Ureter (tissue), 1 donor: ENCODE measurements around the gene PID1. TPM values are rescaled to one million over a fixed set of nuclear protein-coding genes. Genes with fewer than 3 reads are reported as not detected.

Source experiments
- DNase-seq: peaks from one replicate; pipeline ENCODE4 v3.0.0-alpha.2; 2020; ENCODE audit warnings: low spot score
- total RNA-seq: library from RNA; stranded (reverse); gene quantifications from one replicate; pipeline ENCODE4 v1.2.4, GENCODE V29; 2023
- donor health status: DM: yes; HTN: yes; CAD: no.

PID1 gene
- total RNA-seq, 1 donor from 2014 or later, result 25.8 TPM

DNA sequence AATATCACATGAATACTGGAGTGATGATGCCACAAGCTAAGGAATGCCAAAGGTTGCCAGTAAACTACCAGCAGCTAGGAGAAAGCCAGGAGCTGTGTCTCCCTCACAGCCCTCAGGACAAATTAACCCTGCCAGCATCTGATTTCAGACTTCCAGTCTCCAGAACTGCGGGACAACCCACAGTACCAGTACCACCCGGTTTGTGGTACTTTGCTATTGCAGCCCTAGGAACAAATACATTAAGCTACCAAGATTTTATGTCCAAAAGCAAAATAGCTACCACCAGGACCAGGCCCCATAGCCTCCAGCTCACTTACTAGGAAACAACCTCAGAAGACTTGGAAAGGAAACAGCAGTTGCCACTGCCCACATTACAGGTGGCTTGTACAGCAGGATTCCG is 10.0 kb downstream of the PID1 start:
- DNase-seq, result no peak

DNA sequence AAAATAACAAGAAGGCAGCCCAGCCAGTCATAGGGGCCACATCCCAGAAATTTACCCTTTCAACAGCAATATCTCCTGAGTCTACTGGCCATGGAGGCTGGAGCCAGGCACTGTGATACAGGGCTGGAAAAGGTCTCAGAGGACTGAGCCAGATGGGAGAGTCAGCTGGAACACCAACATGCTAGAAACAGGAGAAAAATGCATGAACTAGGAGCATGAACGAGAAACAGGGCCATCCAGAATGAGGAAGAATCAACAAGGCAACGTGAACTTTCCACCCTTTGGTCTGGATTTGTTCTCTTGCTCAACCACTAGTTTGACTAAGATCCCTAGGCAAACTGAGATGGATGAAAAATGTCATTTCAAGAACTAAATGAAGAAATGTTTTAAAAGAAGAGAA is 13.1 kb downstream of the PID1 start:
- DNase-seq, result no peak

DNA sequence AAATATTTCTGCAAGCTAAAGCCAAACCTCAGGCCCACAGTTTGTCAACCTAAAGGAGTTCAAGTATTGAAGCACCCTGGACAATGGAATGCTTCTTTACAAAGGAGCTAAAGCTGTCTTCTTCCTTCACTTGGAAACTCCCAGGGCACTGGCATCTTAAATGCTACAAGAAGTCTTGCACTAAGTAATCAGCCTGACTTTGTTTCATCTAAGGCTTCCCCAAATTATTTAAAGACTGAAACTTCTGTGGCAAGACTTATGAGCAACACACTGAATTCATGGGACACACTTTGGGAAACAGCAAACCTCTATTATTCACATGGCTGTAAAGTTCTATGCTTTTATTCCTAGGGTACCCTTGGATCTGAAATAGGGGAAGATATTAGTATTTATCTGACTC is 14.7 kb downstream of the PID1 start:
- no peak for DNase-seq

DNA sequence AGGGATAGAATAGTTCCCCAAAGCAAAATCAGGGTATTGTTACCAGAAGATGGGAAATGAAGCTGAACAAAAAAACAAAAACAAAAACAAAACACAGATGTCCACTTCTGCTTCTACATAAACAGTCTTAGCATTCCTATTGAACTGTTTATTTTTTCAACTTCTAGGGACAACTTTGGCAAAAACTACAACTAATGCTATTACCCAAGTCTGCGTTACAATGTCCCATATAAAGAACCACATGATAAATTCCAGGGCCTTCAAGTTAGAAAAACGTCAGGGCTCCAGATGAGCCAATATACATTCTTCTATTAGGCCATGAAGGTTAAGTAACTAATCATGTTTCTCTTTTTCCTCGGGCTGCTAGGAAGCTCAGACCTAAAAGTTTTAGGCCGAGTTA is 16.9 kb downstream of the PID1 start:
- DNase-seq, result no peak

DNA sequence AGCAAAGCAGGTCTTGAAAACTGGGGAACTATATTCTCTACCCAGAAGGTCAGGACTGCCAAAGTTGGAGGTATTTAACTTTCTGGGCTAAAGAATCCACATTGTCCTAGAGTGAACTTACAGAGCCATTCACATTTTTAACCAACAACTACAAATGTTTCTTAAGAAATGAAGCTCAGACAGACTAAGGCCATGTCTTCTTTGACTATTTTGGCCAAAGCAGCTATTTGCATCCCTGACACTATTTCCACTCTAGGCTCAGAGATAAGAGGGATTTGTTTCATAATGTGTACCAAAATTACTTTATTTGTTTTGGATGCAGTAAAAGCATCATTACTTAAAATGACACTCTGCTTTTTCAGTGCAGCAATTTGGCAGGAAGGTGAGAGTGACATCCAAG is 18.1 kb downstream of the PID1 start:
- DNase-seq, result no peak

DNA sequence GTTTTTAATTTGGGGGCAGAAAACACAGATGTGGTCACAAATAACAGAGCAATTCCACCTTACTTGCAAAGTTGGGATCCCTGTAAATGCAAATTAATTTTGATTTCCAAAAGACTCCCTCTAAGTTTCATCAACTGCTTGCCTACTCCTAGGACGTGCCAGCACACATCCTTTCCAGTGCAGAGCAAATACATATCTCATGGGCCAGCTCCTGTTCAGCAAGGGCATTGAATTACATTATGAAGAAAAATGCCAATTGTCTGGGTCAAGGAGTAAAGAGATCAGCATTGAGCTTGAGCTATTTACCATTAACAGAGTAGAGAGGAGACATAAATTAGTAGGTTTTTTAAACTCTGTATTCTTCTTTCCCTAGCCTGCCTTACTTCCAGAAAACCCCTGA is 18.8 kb downstream of the PID1 start:
- no peak for DNase-seq

DNA sequence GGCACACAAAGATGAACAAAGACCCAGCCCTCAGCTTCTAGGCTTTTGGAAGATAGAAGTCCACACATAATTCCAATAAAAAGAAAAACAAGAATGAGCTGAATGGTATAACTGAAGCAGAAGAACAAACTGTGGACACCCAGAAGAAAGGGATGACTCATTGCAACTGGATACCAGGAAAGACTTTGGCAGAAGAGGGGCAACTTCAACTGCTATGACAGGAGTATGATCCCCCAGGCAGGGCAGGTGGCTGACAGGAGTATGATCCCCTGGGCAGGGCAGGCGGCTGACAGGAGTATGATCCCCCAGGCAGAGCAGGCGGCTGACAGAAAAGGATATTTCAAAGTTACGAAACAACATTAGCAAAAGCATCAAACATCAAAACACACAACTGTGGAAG is 21.6 kb downstream of the PID1 start:
- DNase-seq, result no peak

DNA sequence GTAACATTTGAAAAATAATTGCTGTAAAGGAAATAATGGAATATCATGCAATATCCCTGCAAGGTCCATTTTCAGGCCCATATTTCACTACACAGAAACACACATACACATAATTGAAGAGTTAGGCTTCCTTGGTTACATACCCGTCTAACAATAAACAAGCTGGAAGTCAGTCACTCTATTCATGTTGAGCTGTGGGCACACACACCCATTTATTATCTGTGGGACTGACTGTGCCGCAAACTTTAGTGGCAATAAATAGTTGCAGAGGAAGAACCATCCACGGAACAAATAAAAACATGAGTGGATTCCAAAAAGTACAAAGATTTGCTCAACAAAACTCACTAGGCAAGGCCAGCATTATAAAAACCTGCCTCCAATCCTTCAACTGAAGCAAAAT is 24.8 kb downstream of the PID1 start:
- DNase-seq, result no peak

DNA sequence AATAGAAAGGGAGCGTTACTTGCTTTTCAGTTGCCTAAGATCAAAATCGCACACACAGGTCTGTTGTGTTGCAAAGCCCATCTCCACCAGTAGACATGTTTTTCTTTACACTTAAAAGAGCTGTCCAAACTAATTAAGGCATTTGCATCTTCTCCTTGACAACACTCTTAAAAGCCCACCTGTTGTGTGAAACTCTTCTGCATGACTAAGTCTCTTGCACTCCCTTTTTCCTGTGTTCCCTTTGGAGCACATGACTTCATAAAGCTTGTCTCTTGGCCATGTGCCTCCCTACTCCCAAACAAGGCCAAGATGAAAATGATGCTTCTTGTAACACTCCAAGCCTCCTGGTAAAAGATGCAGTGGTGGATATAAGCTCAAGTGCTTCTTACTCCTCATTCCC is 26.1 kb downstream of the PID1 start:
- no peak for DNase-seq

DNA sequence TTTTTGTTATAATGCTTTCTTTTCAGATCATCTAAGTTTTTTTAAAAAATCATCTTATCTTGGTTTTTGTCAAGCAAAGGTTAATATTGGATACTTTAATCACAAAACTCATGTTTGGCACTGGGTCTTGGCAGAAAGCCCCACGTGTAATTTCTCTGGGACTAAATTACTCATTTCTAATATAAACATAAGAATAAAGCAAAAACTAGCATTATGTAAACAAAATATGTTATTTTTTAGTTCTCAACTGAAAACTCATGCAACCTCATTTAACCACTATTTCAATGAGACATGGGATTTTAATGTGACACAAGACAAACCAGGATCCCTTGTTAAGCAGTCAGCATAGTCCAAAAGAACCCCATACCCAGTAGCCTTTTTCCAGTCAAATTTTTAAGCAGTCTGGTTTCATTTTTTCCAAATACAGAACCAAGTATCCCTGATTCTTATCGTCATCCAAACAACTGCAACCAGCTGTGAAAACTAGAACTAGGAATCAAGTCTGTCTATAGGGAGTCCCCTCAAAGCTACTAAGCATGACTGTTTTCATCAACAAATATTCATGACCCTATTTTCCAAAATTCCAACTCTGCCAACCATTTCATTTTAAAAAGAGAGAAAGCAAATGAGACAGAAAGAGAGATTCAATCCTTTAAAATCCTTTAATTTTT is 27.1 kb downstream of the PID1 start:
- no peak for DNase-seq

DNA sequence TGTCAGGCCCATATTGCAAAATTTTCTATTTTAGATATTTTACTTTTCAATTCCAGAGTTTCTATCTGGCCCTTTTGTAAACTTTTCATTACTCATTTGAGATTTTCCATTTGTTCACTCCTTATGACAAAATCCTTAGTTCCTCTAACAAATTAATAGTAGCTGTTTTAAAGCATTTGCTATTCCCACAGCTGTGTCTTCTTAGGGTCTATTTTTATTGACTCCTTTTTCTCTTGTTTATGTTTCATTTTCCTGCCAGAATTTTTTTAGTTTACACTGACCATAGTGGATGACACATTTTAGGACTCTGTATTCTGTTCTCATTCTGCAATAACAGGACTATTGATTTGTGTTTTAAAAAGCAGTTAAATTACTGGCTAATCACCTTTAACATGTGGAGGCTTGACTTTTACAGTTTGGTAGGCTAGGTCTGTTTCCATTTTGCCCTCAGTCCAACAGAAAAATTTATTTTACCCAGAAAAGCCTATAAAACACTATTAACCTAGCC is 30.0 kb downstream of the PID1 start:
- DNase-seq, result no peak

DNA sequence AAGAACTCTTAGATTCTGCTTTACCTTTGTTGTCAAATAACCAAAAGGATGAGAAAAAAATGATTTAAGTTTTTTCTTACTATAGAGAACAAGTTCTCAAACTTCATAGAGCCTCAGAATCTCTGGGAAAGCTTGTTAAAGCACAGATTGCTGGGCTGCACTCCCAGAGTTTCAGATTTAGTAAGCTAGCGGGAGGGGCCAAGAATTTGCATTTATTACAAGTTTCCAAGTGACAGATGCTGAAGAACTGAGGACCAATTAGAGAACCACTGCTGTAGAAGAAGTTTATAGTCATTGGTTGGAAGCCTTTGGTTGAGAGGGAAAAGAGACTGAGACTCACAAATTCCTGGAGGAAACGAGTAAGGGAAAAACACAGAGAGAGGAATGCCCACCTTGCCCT is 32.1 kb downstream of the PID1 start:
- no peak for DNase-seq

DNA sequence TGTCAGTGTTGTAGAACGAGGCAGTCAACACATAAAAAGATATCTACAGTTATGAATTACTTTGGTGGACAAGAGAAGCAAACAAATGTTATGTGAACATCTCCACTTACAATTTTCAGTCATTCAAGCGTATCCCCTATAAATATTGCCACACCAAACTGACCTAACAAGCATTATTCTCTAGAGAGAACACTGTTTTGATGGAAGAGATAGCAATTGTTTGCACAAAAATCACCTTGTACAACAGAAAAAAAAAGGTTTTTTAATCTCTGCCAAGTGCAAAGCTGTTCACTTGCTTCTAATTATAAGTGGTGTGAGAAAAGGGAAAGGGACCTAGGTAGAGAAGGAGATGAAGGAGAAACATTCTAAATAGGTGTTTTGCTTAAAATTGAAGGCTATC is 33.8 kb downstream of the PID1 start:
- no peak for DNase-seq

DNA sequence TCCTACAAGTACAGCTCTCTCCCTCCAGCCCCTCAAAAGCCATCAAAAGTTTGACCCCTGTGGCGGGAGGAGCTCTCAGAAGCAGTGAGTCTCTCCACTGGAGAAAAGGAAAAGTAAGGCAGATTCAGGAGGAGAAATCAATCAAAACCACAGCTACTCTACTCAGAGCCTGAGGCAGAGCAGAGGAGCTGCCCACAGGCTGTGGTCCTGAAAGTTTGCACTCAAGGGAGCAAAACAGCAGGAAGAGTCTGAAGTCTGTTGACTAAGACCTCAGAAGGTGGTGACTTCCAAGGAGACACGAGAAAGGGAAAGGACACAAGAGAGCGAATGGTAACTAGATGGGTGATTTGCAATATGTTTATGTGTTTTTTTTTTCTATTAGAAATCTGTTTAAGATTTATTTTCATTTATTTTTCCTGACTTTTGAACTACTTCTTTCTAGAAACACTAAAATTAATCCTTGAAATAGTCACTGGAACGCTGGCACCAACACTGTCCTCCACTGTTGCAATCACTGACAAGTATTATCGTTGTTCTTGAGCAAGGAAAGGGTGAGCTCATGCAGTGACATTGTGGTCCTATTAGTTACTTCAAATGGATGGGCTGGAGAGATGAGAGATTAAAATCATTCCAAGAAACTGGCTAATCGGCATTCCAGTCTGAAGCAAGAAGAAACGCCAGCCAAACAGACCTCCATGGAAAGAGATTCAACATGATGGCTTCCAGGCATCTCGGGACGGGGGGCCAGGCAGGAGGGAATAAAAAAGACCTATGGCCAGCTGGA is 35.8 kb downstream of the PID1 start:
- DNase-seq, result no peak

DNA sequence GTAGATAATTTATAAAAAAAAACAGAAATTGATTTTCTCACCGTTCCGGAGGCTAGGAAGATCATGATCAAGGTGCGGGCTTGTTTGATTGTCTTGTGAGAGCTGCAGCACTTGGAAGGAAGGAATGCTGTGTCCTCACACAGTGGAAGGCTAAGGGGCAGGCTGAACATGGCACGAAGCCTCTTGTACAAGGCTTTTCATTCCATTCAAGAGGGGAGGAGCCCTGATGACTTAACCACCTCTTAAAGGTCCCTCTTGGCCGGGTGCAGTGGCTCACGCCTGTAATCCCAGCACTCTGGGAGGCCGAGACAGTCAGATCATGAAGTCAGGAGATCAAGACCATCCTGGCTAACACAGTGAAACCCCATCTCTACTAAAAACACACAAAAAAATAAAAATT is 39.2 kb downstream of the PID1 start:
- no peak for DNase-seq

DNA sequence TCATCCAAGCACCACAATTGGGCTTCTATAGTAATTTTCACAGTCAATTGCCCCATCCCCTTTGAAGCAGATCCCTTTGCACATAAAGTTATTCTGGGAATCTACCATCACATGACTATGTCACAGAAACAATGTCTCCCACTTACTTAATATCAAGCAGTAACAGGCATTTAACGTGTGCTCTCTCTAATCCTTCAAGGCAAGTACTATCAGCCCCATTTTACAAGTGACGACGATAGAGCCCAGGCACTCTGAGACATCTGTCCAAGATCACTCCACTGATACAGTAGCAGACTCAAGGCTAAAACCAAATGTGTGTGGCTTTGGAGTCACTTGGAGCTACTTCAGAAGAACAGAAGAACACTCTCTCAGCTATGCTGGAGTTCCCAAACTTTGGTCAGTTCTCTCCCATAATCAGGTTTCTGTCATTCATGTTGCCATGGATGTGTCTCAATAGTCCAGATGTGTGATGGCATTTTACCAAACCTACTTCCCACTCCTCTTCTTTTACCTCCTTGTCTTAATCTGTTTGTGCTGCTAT is 39.7 kb downstream of the PID1 start:
- DNase-seq, result no peak

DNA sequence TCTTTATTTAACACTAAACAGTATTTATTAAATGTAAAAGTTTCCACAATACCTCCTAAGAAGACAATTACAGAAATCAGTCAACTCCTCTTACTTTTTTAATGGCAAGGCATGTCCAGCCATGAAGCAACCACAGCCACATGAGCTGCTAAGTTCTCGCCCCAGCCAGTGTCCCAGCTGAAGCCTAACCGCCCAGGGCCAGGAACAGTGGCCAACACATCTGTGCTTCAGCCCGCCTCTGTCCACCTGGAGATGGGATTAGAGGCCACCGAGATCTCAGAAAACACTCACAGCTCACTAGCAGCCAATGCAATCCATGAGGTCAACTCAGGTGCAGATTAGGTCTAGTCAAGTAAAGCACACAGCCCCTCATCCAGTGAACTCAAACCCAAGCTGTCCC is 40.2 kb downstream of the PID1 start:
- DNase-seq, result no peak

DNA sequence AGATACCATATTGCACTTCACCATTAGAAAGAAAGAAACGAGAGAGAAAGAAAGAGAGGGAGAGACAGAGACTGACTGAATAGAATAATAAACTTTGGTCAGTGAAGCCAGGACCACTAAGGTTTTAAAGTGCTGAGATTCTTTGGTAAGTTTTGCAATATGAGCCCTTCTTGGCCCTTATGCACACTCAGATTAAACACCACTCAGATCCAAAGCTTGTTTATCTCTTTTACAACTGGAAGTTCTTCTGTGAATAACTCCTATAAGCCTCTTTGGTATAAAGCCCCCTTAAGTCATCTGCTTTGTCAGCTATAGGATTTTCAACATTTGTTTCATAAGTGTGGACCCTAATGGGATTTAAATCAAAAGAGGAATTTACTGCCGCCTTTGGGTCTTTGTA is 40.8 kb downstream of the PID1 start:
- DNase-seq, result no peak

DNA sequence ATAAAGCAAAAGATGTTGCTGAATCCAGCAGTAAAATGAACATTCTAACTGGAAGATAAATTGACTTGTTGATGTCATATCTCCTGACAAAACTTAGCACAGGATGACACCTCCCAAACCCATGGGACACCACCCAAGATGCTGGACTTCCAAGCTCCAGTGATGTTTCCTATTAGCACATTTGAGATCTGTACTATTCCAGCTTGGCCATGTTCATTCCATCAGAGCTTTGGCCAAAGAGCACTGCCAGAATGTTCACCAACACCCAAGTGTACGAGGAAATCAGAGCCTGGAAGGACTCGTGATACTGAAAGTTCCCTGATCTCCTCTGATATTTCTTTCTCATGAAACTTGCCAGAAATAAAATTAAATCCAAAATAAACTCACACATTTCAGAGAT is 44.7 kb downstream of the PID1 start:
- DNase-seq, result peak; percentile 42

DNA sequence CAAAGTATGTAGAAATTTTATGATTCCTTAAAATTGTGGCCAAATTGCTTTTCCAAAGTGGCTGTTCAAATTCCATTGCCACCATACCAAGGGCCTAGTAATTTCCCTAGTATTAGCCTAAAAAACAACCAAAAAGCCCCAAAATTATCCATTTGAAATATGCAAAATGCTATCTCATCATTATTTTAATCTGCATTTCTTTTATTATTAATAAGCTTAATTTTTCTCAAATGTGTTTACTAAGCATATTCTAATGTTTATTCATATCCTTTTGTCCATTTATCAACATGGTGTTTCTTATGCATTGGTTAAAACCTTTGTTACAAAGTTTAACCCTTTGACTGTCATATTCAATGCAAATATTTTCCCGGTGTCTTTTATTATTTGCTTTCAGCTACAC is 48.0 kb downstream of the PID1 start:
- no peak for DNase-seq

DNA sequence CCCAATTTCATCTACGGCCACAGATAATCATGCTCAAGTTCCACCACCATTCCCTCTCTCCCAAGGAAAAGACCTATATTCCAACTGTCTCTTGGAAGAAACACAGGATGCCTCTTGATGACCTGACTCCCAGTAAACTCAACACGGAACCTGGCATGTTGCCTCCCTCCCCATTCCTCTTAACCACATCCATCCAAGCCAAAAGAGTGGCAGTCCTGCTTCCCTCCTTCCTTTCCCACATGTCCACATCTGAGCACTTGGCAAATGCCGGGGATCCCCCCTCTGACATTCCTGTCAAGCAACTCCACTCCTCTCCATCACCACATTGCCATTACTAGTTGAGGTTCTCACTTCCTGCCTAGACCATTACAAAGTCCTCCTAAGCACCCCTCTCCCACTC is 49.4 kb downstream of the PID1 start:
- no peak for DNase-seq

DNA sequence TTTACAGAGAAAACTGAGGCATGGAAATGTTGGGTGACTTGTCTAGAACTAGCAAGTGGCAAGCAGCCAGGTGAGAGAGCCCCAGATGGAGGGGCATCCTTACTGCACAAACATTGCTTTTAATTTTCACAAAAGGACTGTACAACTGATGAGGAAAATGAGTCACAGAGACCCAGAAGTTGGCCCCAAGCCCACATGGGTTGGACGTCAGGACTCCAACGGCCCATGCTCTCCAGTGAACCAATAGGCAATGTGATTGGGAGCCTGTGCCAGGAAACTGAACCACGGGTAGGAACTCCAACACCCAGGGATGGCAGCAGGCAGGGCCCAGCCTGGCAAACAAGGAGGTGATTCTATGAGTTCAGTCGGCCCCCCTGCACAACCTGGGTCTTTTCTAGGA is 50.8 kb downstream of the PID1 start:
- no peak for DNase-seq

DNA sequence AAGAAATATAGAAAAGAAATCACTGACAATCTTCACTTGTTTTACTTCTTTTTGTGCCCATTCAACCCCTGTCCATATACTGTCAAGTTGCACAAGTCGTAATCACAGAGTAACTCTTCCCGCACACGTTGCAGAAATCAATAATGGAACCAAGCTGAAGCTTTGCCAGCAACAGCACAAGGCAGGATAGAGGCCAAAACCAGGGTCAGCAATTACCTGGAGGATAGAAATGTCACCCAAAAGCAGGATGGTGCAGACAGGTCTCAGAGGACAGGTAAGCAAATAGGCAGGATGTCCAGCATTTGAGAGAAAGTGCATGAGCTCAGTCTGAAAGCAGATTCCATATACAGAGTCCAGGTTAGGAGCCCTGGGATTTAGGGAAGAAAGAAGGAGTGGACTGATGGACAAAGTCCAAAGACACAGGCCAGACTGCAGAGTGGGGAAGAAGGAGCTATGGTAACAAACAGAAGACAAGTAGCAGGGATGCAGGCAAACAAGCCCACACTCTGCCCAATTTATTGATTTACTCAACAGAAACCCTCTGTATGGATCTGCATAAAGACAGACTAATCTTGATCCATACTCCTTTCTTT is 52.7 kb downstream of the PID1 start:
- no peak for DNase-seq
